BJ (cell line): Measurements from ENCODE around the gene TGFB1I1. TPM values are rescaled to one million over a fixed set of nuclear protein-coding genes. Genes with fewer than 3 reads are reported as not detected.
"Not testable (repeated sequence)": the region's sequence is repeated elsewhere in the genome, so short reads cannot be mapped to it uniquely, and the experiment has no call there.

Source experiments
- CTCF ChIA-PET: fragments of 350-600 bp; formaldehyde crosslinking; extraction: SDS; loops from one replicate; lab custom pipeline; 2021; ENCODE audit warnings: antibody characterized with exemption, inconsistent platforms; lab: Yijun Ruan, JAX
- POLR2A ChIA-PET: fragments of 300-600 bp; sonication (Branson Sonifier 250); formaldehyde crosslinking; extraction: SDS; loops from one replicate; lab custom pipeline; 2021; ENCODE audit warnings: antibody characterized with exemption; lab: Charles Lee
- DNase-seq: peaks from one replicate; pipeline ENCODE4 v3.0.0-alpha.2; 2011; ENCODE audit warnings: low read depth
- H3K27me3 ChIP-seq: 2 replicates; pipeline ENCODE4 v1.6.0; 2011; ENCODE audit warnings: low read length; ENCODE audit not compliant: control insufficient read depth, insufficient read depth
- H3K36me3 ChIP-seq: 2 replicates; pipeline ENCODE4 v1.5.1; 2011; ENCODE audit warnings: low read length; ENCODE audit not compliant: control insufficient read depth, insufficient read depth
- H3K4me3 ChIP-seq: 2 replicates; pipeline ENCODE4 v1.5.1; 2011; ENCODE audit warnings: low read depth, mild to moderate bottlenecking, control low read depth, low read length
- CTCF ChIP-seq: IDR thresholded peaks from 2 replicates; pipeline ENCODE4 v1.5.1; 2011; ENCODE audit warnings: low read depth, mild to moderate bottlenecking, control low read depth, inconsistent platforms, low read length, moderate library complexity; ENCODE audit not compliant: insufficient read depth
- polyA plus RNA-seq: library from polyadenylated mRNA; depleted of rRNA; stranded (reverse); fragments of >200 nt; gene quantifications from 2 replicates; pipeline ENCODE4 v1.2.3, GENCODE V29; 2011

Gene TGFB1I1
- polyA plus RNA-seq, 1 experiment: 92.3 TPM

- POLR2A ChIA-PET: no interaction called here
Observed at GRCh38 chr16:31439519-31439918, 32.4 kb upstream of the TGFB1I1 start.

GRCh38 chr16:31440516-31441184 is 31.3 kb upstream of the TGFB1I1 start:
- DNase-seq: no peak
- TF ChIP-seq CTCF: no peak
- H3K27me3 ChIP-seq: no peaks in the 10 kb centered on the region
- ChIA-PET POLR2A (no interaction called here), CTCF (interaction anchor here (1.1 to 1.6 kb wide), 3 partner anchors 10 to 298 kb away, joined by 3 to 4 read pairs (median 3); partner anchors contain the start of gene ARMC5)
- H3K36me3 ChIP-seq: no peaks in the 10 kb centered on the region
- H3K4me3 ChIP-seq: no peak overlapping the region

More at GRCh38 chr16:31439519-31439918, 32.4 kb upstream of the TGFB1I1 start:
- H3K27me3 ChIP-seq: no peaks in the 10 kb centered on the region
- H3K4me3 ChIP-seq: no peak overlapping the region
- DNase-seq: no peak
- CTCF ChIA-PET: interaction anchor here (0.7 to 1.6 kb wide), 4 partner anchors 9 to 297 kb away, joined by 3 to 4 read pairs (median 3); partner anchors contain the start of gene ARMC5
- TF ChIP-seq CTCF: no peak
- H3K36me3 ChIP-seq: no peaks in the 10 kb centered on the region

- no peak for TF ChIP-seq CTCF
- no peak for DNase-seq
- POLR2A ChIA-PET: no interaction called here
- Histone ChIP-seq H3K4me3 (peak overlapping the region; percentile 53), H3K36me3 (no peaks in the 10 kb centered on the region), H3K27me3 (no peaks in the 10 kb centered on the region; the same call in 1 of the 2 replicates)
- CTCF ChIA-PET: interaction anchor here (0.6 to 3.2 kb wide), 19 partner anchors 10 to 500 kb away, joined by 3 to 37 read pairs (median 4); partner anchors contain the start of genes COX6A2, HSD3B7 and PYCARD
Observed at GRCh38 chr16:31441956-31442355, 30.0 kb upstream of the TGFB1I1 start.

- POLR2A ChIA-PET, DNase-seq, H3K27me3 ChIP-seq, CTCF ChIA-PET, H3K4me3 ChIP-seq, H3K36me3 ChIP-seq: not testable (repeated sequence)
Observed at GRCh38 chr16:31445931-31446330, 26.0 kb upstream of the TGFB1I1 start.

- ChIA-PET CTCF (interaction anchor here (0.6 to 3.1 kb wide), 10 partner anchors 8 to 468 kb away, joined by 3 to 37 read pairs (median 4); partner anchors contain the start of genes FUS, ZNF267 and ZNF843), POLR2A (interaction anchor here (0.9 to 1.0 kb wide), 2 partner anchors 9 to 271 kb away, joined by 3 read pairs; partner anchors contain the start of gene FUS)
- DNase-seq: no peak
- H3K27me3 ChIP-seq: no peaks in the 10 kb centered on the region
- no peaks in the 10 kb centered on the region; the same call in 1 of the 2 replicates for H3K36me3 ChIP-seq
- H3K4me3 ChIP-seq: no peak overlapping the region
- no peak for TF ChIP-seq CTCF
Observed at GRCh38 chr16:31451201-31451600, 20.8 kb upstream of the TGFB1I1 start.
